Measurements from ENCODE around the gene ATAD3C.
A peak's percentile ranks its signal among the peaks of the same experiment; 100 is the strongest.
"Not testable (repeated sequence)": the region's sequence is repeated elsewhere in the genome, so short reads cannot be mapped to it uniquely, and the experiment has no call there.

Gene ATAD3C

DNA sequence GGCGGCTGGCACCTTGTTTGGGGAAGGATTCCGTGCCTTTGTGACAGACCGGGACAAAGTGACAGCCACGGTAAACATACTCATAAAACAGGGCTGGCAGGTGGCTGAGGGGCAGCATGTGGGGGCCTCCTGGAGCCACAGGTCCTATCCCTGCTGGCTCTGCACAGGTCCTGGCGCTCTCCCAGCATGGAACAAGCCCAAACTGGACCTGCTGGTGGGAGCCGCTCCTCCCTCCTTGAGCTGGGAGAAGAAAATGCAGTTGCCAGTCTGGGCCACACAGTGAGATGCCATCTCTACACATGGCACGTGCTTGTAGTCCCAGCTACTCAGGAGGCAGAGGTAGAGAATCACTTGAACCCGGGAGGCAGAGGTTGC lies 2.9 kb downstream of the ATAD3C start:
- DNase-seq: not testable (repeated sequence)

DNA sequence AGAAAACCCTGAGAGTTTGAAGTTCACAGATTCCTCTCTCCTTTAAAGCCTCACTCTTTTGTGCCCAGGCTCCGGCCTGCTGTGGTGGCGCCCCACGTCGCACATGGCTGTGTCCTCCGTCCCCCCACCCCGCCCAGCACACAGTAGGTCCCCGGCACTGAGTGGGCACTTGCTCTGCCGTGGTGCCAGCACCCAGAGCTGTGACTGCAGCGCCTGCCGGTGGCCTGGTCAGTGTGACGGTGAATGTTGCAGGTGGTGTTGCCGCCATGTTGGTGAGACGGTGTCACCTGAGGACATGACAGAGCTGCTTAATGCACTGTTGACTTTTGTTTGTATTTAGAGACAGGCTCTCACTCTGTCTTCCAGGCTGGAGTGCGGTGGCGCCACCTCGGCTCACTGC lies 3.4 kb downstream of the ATAD3C start:
- no peak for DNase-seq

DNA sequence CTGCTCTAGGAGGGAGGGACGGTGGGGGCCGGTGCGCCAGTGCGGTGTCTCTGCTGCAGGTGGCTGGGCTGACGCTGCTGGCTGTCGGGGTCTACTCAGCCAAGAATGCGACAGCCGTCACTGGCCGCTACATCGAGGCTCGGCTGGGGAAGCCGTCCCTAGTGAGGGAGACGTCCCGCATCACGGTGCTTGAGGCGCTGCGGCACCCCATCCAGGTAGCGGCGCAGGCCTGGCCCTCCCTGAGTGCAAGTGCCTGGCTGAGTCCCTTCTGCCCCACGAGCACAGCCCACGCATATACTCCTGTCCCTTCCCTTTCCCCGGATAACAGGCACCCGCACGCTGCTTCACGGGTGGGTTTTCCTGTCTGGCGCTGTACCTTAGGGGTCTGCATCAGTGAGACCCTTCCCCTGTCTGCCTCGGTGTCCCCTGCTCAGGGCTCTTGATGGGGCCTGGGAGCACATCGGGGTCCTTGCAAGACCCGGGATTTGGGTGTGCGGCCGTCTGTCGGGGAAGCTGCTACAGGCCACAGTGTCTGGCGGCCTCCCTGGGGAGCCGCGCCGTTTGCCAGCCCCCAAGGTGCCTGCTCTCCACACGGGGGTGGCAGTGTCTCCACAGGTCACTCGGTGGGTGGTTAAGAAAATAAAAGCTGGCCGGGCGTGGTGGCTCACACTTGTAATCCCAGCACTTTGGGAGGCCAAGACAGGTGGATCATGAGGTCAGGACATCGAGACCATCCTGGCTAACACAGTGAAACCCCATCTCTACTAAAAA lies 5.0 kb downstream of the ATAD3C start:
- DNase-seq: not testable (repeated sequence)

DNA sequence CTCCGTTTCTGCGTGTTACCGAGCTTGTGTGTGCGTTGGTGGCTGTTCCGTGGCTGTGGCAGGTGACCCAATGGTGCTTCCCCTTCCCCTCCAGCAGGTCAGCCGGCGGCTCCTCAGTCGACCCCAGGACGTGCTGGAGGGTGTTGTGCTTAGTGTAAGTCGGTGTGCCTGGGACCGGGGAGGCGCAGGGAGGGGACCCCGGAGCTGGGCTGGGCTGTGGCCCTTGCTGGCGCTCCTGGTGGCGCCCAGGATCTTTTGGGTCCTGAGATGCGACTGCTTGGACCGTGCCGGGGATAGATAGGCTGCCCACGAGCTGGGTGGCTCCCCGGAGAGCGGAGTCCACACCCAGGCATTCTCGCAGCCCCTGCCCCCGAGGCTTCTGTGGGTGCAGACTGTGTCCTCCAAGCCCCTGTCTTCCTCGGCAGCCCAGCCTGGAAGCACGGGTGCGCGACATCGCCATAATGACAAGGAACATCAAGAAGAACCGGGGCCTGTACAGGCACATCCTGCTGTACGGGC lies 5.9 kb downstream of the ATAD3C start:
- no peak for DNase-seq

DNA sequence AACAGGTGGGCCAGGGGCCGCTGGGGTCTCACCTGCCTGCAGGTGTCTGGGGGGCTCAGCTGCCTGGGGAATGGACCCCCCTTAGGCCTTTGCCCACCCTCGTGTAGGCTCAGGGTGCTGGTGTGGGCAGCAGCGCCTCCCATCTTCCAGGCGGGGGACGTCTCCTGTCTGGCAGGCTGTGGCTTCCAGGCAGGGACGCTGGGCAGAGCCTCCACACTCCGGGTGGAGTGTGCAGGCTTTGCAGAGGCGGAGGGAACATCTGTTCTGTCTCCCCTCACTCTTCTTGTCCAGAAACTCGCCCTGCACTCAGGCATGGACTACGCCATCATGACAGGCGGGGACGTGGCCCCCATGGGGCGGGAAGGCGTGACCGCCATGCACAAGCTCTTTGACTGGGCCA lies 6.4 kb downstream of the ATAD3C start:
- DNase-seq: not testable (repeated sequence)

DNA sequence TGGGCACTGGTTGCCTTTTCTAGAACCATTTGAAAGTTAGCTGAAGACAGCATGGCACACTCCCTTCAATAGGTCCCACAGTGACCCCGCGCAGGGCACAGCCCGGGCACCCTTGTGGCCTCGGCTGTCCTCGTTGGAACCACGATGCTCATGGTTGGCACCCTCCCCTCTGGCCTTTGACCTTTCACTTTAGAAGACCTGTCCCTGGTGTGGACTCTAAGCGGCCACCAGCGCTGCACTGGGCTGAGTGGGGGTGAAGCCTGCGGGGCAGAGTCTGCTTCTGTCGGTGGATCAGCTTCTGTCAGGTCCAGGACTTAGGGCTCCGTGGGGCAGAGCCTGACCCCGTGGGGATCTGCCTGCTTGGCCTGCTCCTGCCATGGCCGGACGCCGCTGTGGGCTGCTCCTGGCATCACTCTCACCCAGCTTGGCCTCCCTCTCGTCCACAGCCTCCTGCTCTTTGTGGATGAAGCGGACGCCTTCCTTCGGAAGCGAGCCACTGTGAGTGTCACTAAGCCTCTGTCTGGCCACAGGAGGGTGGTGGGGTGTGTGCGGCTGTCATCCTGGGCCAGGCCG lies 7.3 kb downstream of the ATAD3C start:
- DNase-seq: not testable (repeated sequence)

DNA sequence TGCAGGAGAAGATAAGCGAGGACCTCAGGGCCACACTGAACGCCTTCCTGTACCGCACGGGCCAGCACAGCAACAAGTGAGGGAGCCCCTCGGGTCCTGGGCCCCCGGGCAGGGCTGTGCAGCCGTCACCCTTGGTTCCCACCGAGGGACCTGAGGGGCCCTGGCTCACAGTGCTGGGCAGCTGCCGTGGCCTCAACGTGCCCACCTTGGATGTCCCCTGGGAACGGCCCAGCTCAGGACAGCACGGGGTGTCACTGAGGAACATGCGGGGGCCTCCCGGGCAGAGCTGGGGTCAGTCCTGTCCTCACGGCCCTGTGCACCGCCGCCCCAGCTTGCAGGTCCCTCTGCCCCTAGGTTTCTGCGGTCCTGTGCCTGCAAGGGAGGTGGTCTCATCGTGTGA lies 9.7 kb downstream of the ATAD3C start:
- DNase-seq: not testable (repeated sequence)

DNA sequence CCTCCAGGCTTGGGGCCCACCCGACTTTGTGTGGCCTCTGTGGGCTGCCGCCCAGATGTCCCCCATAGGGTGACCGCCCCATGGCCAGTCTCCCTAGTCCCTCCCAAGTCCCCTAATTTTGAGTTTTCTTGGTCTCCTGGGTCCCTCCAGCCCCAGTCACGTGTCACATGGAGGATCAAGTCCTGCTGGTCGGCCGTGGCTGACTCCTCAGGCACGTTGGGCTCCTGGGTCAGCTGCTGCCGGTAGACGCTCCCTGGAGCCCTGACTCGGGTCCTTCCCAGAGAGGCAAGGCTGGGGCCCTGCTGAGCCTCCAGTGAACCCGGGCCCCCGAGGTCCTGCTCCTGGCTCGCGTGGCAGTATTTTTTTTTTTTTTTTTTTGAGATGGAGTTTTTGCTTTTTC lies 10.2 kb downstream of the ATAD3C start:
- not testable (repeated sequence) for DNase-seq

DNA sequence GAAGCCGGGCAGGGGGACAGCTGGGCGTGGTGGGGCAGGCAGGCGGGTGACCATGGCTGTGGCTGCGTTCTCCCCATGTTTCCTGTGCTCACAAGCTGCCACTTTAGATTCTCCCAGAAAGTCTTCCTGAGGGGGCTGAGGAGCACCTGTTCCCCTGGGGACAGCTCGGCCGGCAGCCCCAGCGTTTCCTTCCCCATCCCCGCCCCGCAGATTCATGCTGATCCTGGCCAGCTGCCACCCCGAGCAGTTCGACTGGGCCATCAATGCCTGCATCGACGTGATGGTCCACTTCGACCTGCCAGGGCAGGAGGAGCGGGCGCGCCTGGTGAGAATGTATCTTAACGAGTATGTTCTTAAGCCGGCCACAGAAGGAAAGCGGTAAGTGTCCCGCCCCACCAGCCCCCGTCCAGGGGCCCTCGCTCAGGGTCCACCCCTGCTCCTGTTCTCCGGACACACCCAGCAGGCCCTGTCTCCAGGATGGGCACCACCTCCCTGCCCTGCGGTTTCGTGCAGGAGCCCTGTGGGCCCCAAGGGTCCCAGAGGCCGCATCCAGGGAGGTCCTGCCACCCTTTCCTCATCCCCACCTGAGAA lies 11.1 kb downstream of the ATAD3C start:
- DNase-seq: no peak

DNA sequence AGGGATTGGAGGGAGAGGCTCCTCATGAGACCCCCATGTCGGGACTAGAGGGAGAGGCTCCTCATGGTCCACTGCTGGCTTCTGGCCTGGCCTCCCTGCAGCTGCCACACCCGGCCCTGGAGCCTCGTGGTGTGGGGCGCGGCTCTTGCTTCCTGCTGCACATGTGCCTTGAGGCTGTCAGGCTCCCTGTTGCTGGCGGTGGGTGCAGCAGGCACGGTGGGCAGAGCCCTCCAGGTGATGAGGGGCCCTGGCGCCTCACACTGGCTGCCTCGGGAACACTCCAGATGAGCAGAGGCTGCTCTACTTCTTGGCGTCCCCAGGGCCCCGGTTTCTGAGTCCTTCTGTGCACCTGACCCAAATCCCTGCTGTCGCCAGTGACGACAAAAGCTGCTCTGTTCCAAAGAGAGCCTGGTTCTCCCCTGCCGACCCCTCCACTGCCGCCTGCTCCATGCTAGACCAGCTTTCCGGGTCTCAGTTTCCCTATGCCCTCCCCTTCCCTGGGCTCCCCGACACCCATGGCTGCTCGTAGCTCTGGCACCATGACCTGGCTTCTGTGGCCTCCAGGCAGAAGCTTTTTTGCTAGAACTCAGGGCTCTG lies 12.3 kb downstream of the ATAD3C start:
- no peak for DNase-seq

DNA sequence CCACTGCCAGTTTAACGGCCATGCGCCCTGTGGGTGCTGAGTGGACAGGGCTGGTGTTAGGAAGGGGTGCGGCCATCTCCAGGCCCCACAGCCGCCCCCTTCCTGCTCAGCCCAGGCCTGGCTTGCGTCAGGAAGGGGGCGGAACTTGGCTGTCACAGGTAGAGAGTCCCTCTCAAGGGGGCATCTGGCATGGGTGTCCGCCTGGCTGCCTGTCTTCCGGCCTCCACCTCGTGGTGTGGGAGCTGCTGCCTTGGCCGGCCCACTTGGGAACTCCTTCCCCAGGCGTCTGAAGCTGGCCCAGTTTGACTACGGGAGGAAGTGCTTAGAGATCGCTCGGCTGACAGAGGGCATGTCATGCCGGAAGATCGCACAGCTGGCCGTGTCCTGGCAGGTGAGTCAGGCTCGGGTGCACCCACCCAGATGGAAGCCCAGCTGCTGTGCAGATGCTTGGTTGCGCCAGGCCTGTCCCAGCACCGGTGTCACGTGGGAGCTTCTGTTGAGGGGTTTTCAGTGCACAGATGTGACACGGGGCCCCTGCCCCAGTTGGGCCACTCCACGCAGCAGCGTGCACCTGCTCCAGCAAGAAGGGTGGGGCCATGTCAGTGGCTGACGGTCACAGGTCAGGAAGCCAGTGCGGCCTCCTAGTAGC lies 13.0 kb downstream of the ATAD3C start:
- DNase-seq: no peak

DNA sequence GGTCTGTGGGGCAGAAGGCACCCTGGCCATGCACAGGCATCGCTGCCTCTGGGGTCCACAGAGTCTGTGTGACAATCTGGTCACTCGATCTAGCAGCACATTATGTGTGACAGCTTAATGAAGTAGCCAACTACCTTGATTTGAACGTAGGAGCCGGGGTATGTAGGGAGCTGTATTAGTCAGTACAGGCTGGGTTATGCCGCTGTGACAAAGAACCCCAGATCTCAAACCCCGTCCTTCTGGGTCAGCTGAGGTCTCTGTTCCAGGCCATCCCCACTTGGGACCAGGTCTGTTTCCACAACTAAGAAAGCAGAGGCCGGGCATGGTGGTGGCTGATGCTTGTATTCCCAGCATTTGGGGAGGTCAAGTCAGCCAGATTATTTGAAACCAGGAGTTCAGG lies 13.8 kb downstream of the ATAD3C start:
- DNase-seq: no peak

DNA sequence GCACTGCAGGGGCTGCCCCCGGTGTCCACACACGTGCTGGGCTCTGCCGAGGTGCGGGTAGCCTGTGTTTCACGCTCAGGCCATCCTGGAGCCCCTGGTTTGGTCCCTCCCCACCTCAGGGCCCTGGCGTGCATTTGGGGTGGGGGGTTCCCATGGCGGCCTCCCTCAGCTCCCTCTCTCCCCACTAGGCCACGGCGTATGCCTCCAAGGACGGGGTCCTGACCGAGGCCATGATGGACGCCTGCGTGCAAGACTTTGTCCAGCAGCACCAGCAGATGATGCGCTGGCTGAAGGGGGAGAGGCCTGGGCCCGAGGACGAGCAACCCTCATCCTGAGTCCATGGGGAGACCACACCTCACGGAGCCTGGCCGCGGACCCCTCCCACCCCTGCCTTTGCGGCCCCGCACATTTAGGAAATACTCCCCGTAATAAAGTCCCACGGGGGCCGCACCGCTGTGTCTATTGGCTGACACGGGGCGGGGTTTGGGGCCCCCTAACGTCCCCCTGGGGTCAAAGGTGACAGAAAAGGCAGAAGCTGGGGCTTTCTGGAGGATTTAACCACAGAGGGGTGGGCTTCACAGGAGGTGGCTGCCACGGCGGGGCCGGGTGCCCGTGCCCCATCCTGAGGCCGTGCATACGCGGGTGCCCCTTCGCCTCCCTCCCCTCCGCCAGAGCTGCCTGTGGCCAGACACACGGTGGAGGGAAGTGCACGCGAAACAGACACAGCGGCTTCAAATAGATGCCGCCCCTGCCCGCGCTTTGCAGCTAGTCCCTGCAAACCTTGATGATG lies 18.9 kb downstream of the ATAD3C start:
- DNase-seq: not testable (repeated sequence)

DNA sequence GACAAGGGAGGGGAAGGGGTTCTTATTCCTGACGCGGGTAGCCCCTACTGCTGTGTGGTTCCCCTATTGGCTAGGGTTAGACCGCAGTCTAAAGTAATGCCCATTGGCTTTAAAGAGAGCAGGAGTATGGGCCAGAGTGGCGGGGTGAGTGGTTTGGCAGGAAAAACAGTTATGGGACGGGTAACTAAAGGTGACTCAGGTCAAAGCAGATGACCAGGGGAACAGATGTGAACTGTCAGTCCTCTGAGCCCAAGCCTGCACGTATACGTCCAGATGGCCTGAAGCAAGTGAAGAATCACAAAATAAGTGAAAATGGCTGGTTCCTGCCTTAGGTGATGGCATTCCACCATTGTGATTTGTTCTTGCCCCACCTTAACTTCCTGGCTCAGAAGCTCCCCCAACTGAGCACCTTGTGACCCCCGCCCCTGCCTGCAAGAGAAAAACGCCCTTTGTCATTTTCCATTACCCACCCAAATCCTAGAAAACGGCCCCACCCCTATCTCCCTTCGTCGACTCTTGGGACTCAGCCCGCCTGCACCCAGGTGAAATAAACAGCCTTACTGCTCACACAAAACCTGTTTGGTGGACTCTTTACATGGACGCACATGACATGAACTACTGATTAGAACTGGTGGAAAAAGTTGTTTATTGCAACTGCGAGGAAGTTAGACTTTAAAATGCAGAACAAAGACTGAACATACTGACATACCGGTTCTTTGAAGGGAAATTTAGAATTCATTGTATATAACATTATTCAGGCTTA lies 21.3 kb downstream of the ATAD3C start:
- no peak for DNase-seq

DNA sequence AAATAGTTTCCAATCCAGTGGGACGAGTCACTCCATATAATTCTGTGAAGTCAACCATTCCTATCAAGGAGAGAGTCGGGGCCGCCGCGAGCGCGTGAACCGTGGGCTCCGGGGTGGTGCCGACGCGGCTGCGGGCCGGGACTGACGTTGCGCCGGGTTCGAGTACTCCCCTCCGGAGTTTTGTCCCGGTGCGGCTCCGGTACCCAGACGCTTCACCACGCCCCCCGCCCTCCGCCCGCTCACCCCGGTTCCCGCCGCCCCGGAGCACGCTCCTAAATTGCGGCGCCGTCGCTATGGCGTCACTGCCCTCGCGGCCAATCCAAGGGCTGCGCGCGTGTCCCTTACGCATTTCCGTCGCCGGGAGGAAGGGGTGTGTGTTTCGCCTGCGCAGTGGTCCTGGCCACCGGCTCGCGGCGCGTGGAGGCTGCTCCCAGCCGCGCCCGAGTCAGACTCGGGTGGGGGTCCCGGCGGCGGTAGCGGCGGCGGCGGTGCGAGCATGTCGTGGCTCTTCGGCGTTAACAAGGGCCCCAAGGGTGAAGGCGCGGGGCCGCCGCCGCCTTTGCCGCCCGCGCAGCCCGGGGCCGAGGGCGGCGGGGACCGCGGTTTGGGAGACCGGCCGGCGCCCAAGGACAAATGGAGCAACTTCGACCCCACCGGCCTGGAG lies 22.0 kb downstream of the ATAD3C start, which contains the start of gene ATAD3B:
Gene ATAD3B, plus strand, starts transcription at position 377 of the 664 bp plus-strand sequence. Its CDS starts 120 bp downstream, at position 497.
- DNase-seq: peak; percentile 89

DNA sequence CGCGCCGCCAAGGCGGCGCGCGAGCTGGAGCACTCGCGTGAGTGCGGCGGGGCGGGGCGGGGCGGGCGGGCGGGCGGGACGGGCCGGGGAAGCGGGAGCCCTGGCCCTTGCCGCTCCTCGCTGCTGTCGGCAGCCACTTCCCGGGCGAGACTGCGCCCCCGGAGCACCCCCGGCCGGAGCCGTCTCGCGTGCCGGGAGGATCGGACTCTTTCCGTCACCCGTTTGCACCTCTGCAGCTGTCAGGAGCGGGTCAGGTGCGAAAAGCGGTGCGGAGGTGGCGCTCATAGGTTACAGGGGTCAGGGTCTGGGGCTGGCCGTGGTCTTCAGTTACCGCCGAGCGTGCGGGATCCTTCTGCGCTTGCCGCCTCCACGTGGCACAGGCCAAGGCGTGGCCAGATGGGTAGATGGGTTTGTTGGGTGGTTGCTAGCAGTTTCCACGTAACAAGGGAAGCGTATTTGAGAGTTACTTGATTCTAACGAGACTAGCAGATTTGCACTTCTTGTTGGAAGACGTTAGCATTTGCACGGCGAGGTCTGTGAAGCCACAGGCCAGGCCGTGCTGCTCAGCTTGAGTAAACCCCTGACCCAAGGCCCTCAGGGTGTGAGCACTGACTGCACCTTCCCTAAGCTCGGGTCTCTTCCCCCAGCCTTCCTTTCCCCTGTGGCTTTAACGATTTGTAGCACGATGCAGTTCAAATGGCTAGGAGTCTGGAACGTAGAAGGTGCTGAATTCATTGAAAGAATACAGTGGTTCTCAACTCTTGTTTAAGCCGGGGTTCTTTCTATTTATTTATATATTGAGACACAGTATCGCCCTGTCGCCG lies 22.8 kb downstream of the ATAD3C start:
- DNase-seq: not testable (repeated sequence)

DNA sequence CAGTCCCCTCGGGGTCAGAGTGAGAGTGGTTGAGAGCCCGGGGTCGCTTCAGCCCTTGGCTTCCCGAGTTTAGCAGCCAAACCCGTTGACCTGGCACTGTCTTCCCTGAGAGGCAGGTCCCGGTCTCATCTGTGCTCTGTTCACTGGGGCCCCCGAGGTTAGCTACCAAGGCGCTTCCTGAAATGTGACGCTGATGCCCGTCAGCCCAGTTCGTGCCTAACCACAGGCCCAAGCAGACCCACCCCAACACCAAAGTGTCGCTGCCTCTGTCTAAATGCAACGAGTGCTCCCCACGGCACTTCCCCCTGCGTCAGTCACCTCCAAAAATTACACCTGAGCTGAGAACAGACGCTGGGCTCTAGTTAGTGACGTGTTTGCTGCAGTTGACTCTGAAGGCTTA lies 26.5 kb downstream of the ATAD3C start:
- not testable (repeated sequence) for DNase-seq

DNA sequence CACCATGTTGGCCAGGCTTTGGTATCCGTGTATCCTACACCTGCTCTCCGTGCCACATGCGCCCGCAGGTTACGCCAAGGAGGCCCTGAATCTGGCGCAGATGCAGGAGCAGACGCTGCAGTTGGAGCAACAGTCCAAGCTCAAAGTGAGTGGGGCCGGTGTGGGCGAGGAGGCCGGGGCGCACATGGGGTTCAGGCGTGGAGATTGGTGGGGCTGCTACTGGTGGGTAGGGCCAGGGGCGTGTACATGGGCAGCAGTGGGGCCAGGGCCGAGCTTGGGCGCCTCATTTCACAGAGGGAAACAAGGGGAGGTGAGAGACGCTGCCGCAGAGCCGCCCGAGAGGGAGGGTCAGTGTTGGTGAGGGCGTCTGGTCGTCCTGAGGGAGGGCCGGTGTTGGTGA lies 27.7 kb downstream of the ATAD3C start:
- no peak for DNase-seq

DNA sequence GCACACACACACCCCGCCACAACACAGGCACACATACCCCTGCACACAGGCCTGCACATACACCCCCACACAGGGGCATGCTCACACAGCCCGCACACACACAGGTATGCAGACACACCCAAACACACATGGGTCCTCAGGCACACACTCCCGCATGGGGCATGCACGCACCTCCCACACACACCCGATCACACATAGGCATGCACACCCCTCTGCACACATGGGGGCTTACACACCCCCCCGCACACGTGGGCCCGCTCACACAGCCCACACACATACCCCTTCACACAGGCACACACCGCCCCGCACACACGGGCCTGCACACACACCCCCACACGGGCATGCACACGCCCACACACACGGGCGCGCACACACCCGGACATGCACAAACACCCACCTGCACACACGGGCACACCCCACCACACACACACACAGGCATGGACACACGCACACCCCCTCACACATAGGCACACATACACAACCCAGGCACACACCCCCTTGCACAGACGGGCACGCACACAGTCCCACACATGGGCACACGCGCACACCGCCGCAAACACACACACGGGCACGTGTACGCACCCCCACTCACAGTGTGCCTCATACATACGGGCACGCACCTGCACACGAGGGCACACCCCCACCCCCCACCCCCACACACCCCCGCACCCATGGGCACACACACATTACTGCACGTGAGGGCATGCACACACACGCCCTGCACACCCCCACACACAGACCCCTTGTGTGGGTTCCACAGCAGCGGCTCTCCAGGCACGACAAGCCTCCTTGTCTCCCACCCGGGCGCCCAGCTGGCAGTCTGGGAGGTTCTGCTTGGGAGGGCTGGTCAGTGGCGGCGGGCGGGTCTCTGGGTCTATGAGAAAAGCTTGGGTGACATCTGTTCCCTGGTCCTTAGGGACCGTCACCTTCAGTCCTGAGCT lies 30.3 kb downstream of the ATAD3C start:
- no peak for DNase-seq

All from NCI-H1436 (cell line).